Measurements from ENCODE around the gene C1orf50. TPM values are rescaled to one million over a fixed set of nuclear protein-coding genes. Genes with fewer than 3 reads are reported as not detected.

The C1orf50 gene
- total RNA-seq, 4 donors from 2014 or later, result 3.0 to 5.0 (median 3.6) TPM

GRCh38 chr1:42730002-42730401, 37.0 kb upstream of the C1orf50 start:
- Histone ChIP-seq H3K27me3 (peaks cover 0 to 7% (median 0%) of the 10 kb centered on the region in 4 donors), H3K9me3 (no peaks in the 10 kb centered on the region), H3K36me3 (no peaks in the 10 kb centered on the region), H3K4me3 (no peak overlapping the region), H3K4me1 (no peaks in the 10 kb centered on the region), H3K27ac (replicated peaks in 1 of 4) (no peak overlapping the region)
- WGBS, result 88% methylated on average over 3 of the region's 3 CpGs
- no peak for DNase-seq (ENCODE audit: extremely low spot score)
- intact Hi-C loops (cut with DNase I), result no loop called here
- TF ChIP-seq EP300 (IDR thresholded peaks at IDR 0.05) (no peak), POLR2AphosphoS5 (IDR thresholded peaks at IDR 0.05) (no peak), POLR2A (IDR thresholded peaks at IDR 0.05; ENCODE audit: low read depth) (no peak), CTCF (IDR thresholded peaks at IDR 0.05) (no peak)

- Histone ChIP-seq H3K36me3 (no peaks in the 10 kb centered on the region), H3K27ac (replicated peaks in 1 of 4) (no peak overlapping the region), H3K9me3 (no peaks in the 10 kb centered on the region), H3K27me3 (peaks cover 0 to 11% (median 0%) of the 10 kb centered on the region in 4 donors), H3K4me3 (no peak overlapping the region), H3K4me1 (no peaks in the 10 kb centered on the region)
- no peak for TF ChIP-seq POLR2A (IDR thresholded peaks at IDR 0.05; ENCODE audit: low read depth)
- no peak for DNase-seq (ENCODE audit: extremely low spot score)
- intact Hi-C loops (cut with DNase I), result no loop called here
- 83% methylated on average over 4 of the region's 4 CpGs for WGBS
These were observed 36.1 kb upstream of the C1orf50 start for GRCh38 chr1:42730988-42731387.

GRCh38 chr1:42731585-42731984, 35.5 kb upstream of the C1orf50 start:
- TF ChIP-seq EP300 (IDR thresholded peaks at IDR 0.05) (no peak), POLR2AphosphoS5 (IDR thresholded peaks at IDR 0.05) (no peak), CTCF (IDR thresholded peaks at IDR 0.05) (no peak), POLR2A (IDR thresholded peaks at IDR 0.05; ENCODE audit: low read depth) (no peak)
- WGBS, result 93% methylated on average over 3 of the region's 3 CpGs
- Histone ChIP-seq H3K9me3 (no peaks in the 10 kb centered on the region), H3K36me3 (no peaks in the 10 kb centered on the region), H3K27me3 (peaks cover 0 to 11% (median 0%) of the 10 kb centered on the region in 4 donors), H3K27ac (replicated peaks in 1 of 4) (no peak overlapping the region), H3K4me3 (no peak overlapping the region), H3K4me1 (no peaks in the 10 kb centered on the region)
- intact Hi-C loops (cut with DNase I), result no loop called here
- no peak for DNase-seq (ENCODE audit: extremely low spot score)

- H3K27me3 ChIP-seq, result peaks cover 0 to 11% (median 0%) of the 10 kb centered on the region in 4 donors
- no peak overlapping the region for H3K27ac ChIP-seq (replicated peaks in 1 of 4)
- intact Hi-C loops (cut with DNase I), result no loop called here
- TF ChIP-seq CTCF (IDR thresholded peaks at IDR 0.05), result no peak
- no peak for TF ChIP-seq POLR2A (IDR thresholded peaks at IDR 0.05; ENCODE audit: low read depth)
- TF ChIP-seq POLR2AphosphoS5 (IDR thresholded peaks at IDR 0.05), result no peak
- no peak for TF ChIP-seq EP300 (IDR thresholded peaks at IDR 0.05)
- peak; percentile 82 for DNase-seq (ENCODE audit: extremely low spot score)
- no peaks in the 10 kb centered on the region for H3K36me3 ChIP-seq
- no peak overlapping the region for H3K4me3 ChIP-seq
- no peaks in the 10 kb centered on the region for H3K9me3 ChIP-seq
- no peaks in the 10 kb centered on the region for H3K4me1 ChIP-seq
- WGBS, result 79% methylated on average over 10 of the region's 10 CpGs
These were observed 34.8 kb upstream of the C1orf50 start for GRCh38 chr1:42732126-42732680.

- peak; percentile 66 for DNase-seq (ENCODE audit: extremely low spot score)
- TF ChIP-seq CTCF (IDR thresholded peaks at IDR 0.05) (no peak), EP300 (IDR thresholded peaks at IDR 0.05) (no peak), POLR2A (IDR thresholded peaks at IDR 0.05; ENCODE audit: low read depth) (no peak), POLR2AphosphoS5 (IDR thresholded peaks at IDR 0.05) (no peak)
- Histone ChIP-seq H3K4me3 (no peak overlapping the region), H3K27me3 (peaks cover 0 to 11% (median 0%) of the 10 kb centered on the region in 4 donors), H3K9me3 (no peaks in the 10 kb centered on the region), H3K4me1 (no peaks in the 10 kb centered on the region), H3K27ac (replicated peaks in 1 of 4) (no peak overlapping the region), H3K36me3 (no peaks in the 10 kb centered on the region)
- intact Hi-C loops (cut with DNase I), result no loop called here
- 88% methylated on average over 12 of the region's 12 CpGs for WGBS
These were observed 33.4 kb upstream of the C1orf50 start for GRCh38 chr1:42733415-42734200.
